Psoas muscle (tissue), 8 donors: ENCODE results near the gene CTU1. TPM values are rescaled to one million over a fixed set of nuclear protein-coding genes. Genes with fewer than 3 reads are reported as not detected.

Experiments used
- ATAC-seq, 4 donors: fragments of 200-7000 bp; cut with Tn5 transposase; one replicate each; pipeline ENCODE4 v1.9.1; 2020; ENCODE audit warnings: moderate library complexity in 3 of 4, mild to moderate bottlenecking in 2 of 4
- DNase-seq, 2 donors: peaks; one replicate each; pipeline ENCODE4 v3.0.0-alpha.2; 2020
- H3K27ac ChIP-seq: fragments of 200-600 bp; one replicate; pipeline ENCODE4 v1.8.0; 2022
- H3K27me3 ChIP-seq, 3 donors: fragments of 200-600 bp in 1 of 3; one replicate each; pipeline versions ENCODE4 v1.6.1 to v1.8.0; 2013 to 2022; ENCODE audit warnings: low read length in 2 of 3, mild to moderate bottlenecking in 2 of 3, moderate library complexity in 1 of 3; ENCODE audit not compliant: insufficient read depth in 3 of 3
- H3K36me3 ChIP-seq, 2 donors: fragments of 200-600 bp in 1 of 2; one replicate each; pipeline versions ENCODE4 v1.6.1 to v1.8.0; 2013 to 2022; ENCODE audit warnings: low read depth in 1 of 2, mild to moderate bottlenecking in 1 of 2, moderate library complexity in 1 of 2; ENCODE audit not compliant: insufficient read depth in 1 of 2
- H3K4me1 ChIP-seq: fragments of 200-600 bp; one replicate; pipeline ENCODE4 v1.8.0; 2022
- H3K4me3 ChIP-seq: fragments of 200-600 bp; one replicate; pipeline ENCODE4 v1.8.0; 2022; ENCODE audit warnings: mild to moderate bottlenecking
- H3K9me3 ChIP-seq: fragments of 200-600 bp; one replicate; pipeline ENCODE4 v1.8.0; 2022
- CTCF ChIP-seq: fragments of 200-600 bp; IDR thresholded peaks from one replicate; pipeline ENCODE4 v1.8.0; 2022; ENCODE audit warnings: antibody characterized with exemption
- WGBS, 3 donors: extraction: QIAGEN DNeasy Blood & Tissue Kit; methylation state at CpG; one replicate each; pipeline versions ENCODE4 v1.1.6 to v1.1.7; 2013; 5-methylcytosine and 5-hydroxymethylcytosine counted together
- intact Hi-C, 2 donors: fragments of 100-400 bp; cut with DNase I; formaldehyde crosslinking; loops; one replicate each; pipeline versions ENCODE4 v1.11.0 to v1.14.2; 2022
- polyA plus RNA-seq, 3 donors: library from polyadenylated mRNA; stranded (reverse); fragments of 200-250 nt; gene quantifications; one replicate each; pipeline ENCODE4 v1.2.3, GENCODE V29; 2013
- total RNA-seq, 4 donors: library from RNA; stranded (reverse); fragmentation: NEBNext Ultra II Directional in 2 of 4; extraction: Animal tissue kit (Norgen Biotek cat#: 25700) in 2 of 4; gene quantifications; one replicate each; pipeline versions ENCODE4 v1.2.1 to v1.2.4, GENCODE V29; 2021 to 2023
- donor health status: healthy with polysubstance abuse.
- donor health status: DM: no; HTN: no; CAD: no; lungs with moderate emphysema.
- donor health status: Bipolar disorder and iron deficiency.
- donor health status: healthy.
- donor health status: DM: yes; HTN: yes; CAD: no.
- donor health status: DM: no; HTN: no; CAD: no.
- donor health status: DM: no; HTN: no; CAD: no.
- donor health status: DM: yes; HTN: yes; CAD: no.

The CTU1 gene
- total and polyA plus RNA-seq, 7 donors, result 1.4 to 9.1 (median 5.6) TPM

- DNase-seq (no peak), ATAC-seq (no peak)
- Histone ChIP-seq H3K27ac (no peak overlapping the region), H3K27me3 (no peaks in the 10 kb centered on the region), H3K9me3 (no peaks in the 10 kb centered on the region), H3K36me3 (peaks cover 10 to 44% of the 10 kb centered on the region in 2 donors), H3K4me1 (peaks cover 4% of the 10 kb centered on the region), H3K4me3 (no peak overlapping the region)
- intact Hi-C loops, result loop anchor here in 1 of 2 donors (10.0 kb wide), 1 partner anchor 286 kb away; no protein-coding TSS in a partner anchor
- WGBS, 3 donors, result 42 to 48% (median 47%) methylated on average over 3 of the region's 3 CpGs
- no peak for TF ChIP-seq CTCF
Observed at GRCh38 chr19:51100601-51101000, 7.6 kb downstream of the CTU1 start.

GRCh38 chr19:51099047-51099382 is 9.2 kb downstream of the CTU1 start:
- Histone ChIP-seq H3K27me3 (no peaks in the 10 kb centered on the region), H3K36me3 (peaks cover 7 to 35% of the 10 kb centered on the region in 2 donors), H3K9me3 (no peaks in the 10 kb centered on the region), H3K27ac (no peak overlapping the region), H3K4me1 (peaks cover 4% of the 10 kb centered on the region), H3K4me3 (no peak overlapping the region)
- 67 to 77% (median 67%) methylated on average over 22 of the region's 22 CpGs for WGBS, 3 donors
- intact Hi-C loops, result loop anchor here in 1 of 2 donors (5.0 kb wide), 1 partner anchor 77 kb away; no protein-coding TSS in a partner anchor
- TF ChIP-seq CTCF, result no peak
- ATAC-seq, result no peak
- DNase-seq, result no peak

- Histone ChIP-seq H3K27me3 (no peaks in the 10 kb centered on the region), H3K27ac (no peak overlapping the region), H3K9me3 (no peaks in the 10 kb centered on the region), H3K4me3 (no peak overlapping the region), H3K36me3 (peaks cover 3 to 29% of the 10 kb centered on the region in 2 donors), H3K4me1 (peaks cover 4% of the 10 kb centered on the region)
- DNase-seq (peak in 1 of 2 donors; percentile 37), ATAC-seq (no peak)
- WGBS, 3 donors, result 66 to 75% (median 74%) methylated on average over 72 to 78 of the region's 78 CpGs
- intact Hi-C loops, result loop anchor here in 1 of 2 donors (5.0 kb wide), 1 partner anchor 76 kb away; no protein-coding TSS in a partner anchor
- TF ChIP-seq CTCF, result no peak
Observed at GRCh38 chr19:51098365-51099046, 9.7 kb downstream of the CTU1 start.

GRCh38 chr19:51097796-51098195 is 10.4 kb downstream of the CTU1 start:
- H3K9me3 ChIP-seq, result no peaks in the 10 kb centered on the region
- no peak for DNase-seq
- H3K27ac ChIP-seq, result no peak overlapping the region
- H3K27me3 ChIP-seq, result no peaks in the 10 kb centered on the region
- 81 to 84% (median 84%) methylated on average over 20 of the region's 20 CpGs for WGBS, 3 donors
- peaks cover 2 to 24% of the 10 kb centered on the region in 2 donors for H3K36me3 ChIP-seq
- TF ChIP-seq CTCF, result no peak
- no peak overlapping the region for H3K4me3 ChIP-seq
- intact Hi-C loops, result loop anchor here in 1 of 2 donors (5.0 kb wide), 1 partner anchor 75 kb away; no protein-coding TSS in a partner anchor
- ATAC-seq, result no peak
- peaks cover 4% of the 10 kb centered on the region for H3K4me1 ChIP-seq
